Type B pancreatic cell (in vitro differentiated cells): Measurements from ENCODE around the gene ARHGAP6. TPM values are rescaled to one million over a fixed set of nuclear protein-coding genes. Genes with fewer than 3 reads are reported as not detected.
"Not testable (repeated sequence)": the region's sequence is repeated elsewhere in the genome, so short reads cannot be mapped to it uniquely, and the experiment has no call there.

ENCODE experiments used
- DNase-seq: peaks from one replicate; pipeline ENCODE4 v3.0.0; 2021; ENCODE audit warnings: mixed read lengths; ENCODE audit not compliant: unreplicated experiment; ENCODE audit errors: extremely low spot score
- H3K27ac Mint-ChIP-seq: 2 replicates; pipeline ENCODE4 v1.8.0; 2021; ENCODE audit warnings: mild to moderate bottlenecking, mixed read lengths
- H3K27me3 Mint-ChIP-seq: 2 replicates; pipeline ENCODE4 v1.8.0; 2021; ENCODE audit warnings: mixed read lengths
- H3K36me3 Mint-ChIP-seq: 2 replicates; pipeline ENCODE4 v1.8.0; 2021; ENCODE audit warnings: mixed read lengths
- H3K4me1 Mint-ChIP-seq: one replicate; pipeline ENCODE4 v1.8.0; 2021; ENCODE audit warnings: mixed read lengths; ENCODE audit not compliant: unreplicated experiment
- H3K4me3 Mint-ChIP-seq: 2 replicates; pipeline ENCODE4 v1.8.0; 2021; ENCODE audit warnings: mild to moderate bottlenecking, mixed read lengths
- H3K9me3 Mint-ChIP-seq: 2 replicates; pipeline ENCODE4 v1.8.0; 2021; ENCODE audit warnings: mixed read lengths
- CTCF ChIP-seq: fragments of 200-600 bp; sonication (generic); conservative IDR thresholded peaks from 2 replicates; pipeline ENCODE4 v1.5.0; 2021; ENCODE audit warnings: antibody characterized with exemption, mild to moderate bottlenecking
- total RNA-seq: library from RNA; stranded (reverse); gene quantifications from 2 replicates; pipeline ENCODE4 v1.2.1, GENCODE V29; 2021; ENCODE audit warnings: low replicate concordance

ARHGAP6 gene
- total RNA-seq, 1 donor from 2014 or later = 10.1 TPM

DNA sequence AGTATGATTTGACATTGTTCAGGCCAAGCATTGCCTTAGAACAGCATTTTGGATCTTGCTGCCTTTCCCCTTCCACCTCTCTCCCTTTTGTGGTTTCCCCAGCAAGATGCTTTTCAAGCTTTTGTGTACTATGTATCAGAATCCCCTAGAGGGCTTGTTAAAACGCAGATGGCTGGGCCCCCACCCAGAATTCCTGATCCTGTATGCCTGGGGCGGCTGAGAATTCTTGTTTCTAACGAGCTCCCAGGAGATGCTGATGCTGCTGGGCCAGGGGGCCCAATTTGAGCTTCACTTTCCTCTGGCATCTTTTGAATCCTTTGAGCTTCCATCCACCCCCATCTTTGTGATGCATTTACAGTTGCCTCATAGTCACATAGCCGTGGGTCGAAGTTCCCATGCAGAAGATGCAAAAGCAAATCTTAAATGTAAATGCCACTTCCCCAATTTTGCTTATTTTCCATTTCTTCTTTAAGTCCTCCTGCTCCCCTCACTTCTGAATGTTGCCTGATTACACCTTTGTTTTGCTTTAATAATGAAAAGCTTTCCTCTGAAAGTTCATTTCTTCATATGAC is 536.1 kb downstream of the ARHGAP6 start:
- H3K36me3 Mint-ChIP-seq = no peaks in the 10 kb centered on the region
- no peak for TF ChIP-seq CTCF

DNA sequence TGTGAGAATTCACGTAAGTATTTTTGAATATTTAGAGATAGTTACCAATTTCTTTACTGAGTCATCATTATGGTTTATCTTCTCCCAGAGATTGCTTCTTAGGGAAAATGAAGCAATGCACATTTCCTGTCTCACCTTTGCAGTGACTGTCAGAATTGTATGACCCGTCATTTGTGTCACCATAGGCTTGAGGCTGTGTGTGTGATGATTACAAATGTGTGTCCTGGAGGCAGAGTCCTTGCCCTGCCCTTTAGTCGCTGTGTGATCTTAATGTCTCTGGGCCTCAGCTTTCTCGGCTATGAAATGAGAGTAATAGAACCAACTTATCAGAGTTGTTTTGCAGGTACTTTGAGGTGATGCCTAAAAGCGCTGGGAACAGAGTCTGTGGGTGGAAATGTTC is 540.7 kb downstream of the ARHGAP6 start:
- H3K36me3 Mint-ChIP-seq = peaks cover 13% of the 10 kb centered on the region
- peak overlapping the region; percentile 54 for H3K27ac Mint-ChIP-seq
- no peaks in the 10 kb centered on the region for H3K4me1 Mint-ChIP-seq
- no peak for DNase-seq
- H3K27me3 Mint-ChIP-seq = no peaks in the 10 kb centered on the region
- H3K4me3 Mint-ChIP-seq = no peak overlapping the region
- TF ChIP-seq CTCF = no peak
- peaks cover 5% of the 10 kb centered on the region for H3K9me3 Mint-ChIP-seq

More for the DNA sequence above, 536.1 kb downstream of the ARHGAP6 start:
- Mint-ChIP-seq H3K27ac (no peak overlapping the region), H3K9me3 (peaks cover 5% of the 10 kb centered on the region), H3K4me1 (no peaks in the 10 kb centered on the region), H3K27me3 (no peaks in the 10 kb centered on the region), H3K4me3 (no peak overlapping the region)
- DNase-seq = no peak

DNA sequence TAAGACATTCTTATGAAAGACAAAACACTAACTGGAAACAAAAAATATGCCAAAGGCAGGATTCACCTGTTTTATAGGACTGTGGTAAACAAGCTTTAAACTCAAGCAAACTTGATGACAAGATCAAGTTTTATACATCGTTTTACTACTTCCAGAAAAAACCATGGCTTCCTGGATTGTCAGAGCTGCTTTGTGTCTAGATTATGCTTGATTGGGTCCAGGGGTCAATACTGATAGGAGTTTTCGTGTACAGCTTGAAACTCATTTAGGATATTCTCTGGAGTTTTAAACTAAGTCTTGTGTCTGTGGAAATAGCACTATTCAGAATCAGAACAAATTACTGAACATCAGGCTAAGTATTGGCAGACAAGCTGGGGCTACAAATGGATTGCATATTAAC is 541.6 kb downstream of the ARHGAP6 start:
- TF ChIP-seq CTCF = no peak
- Mint-ChIP-seq H3K27ac (no peak overlapping the region), H3K4me3 (no peak overlapping the region), H3K9me3 (peaks cover 5% of the 10 kb centered on the region), H3K27me3 (no peaks in the 10 kb centered on the region), H3K36me3 (peaks cover 13% of the 10 kb centered on the region), H3K4me1 (no peaks in the 10 kb centered on the region)
- no peak for DNase-seq

GRCh38 chrX:11123087-11123486 is 542.6 kb downstream of the ARHGAP6 start:
- H3K4me3 Mint-ChIP-seq, H3K27me3 Mint-ChIP-seq, H3K4me1 Mint-ChIP-seq, DNase-seq, H3K27ac Mint-ChIP-seq, H3K9me3 Mint-ChIP-seq: not testable (repeated sequence)
- H3K36me3 Mint-ChIP-seq = peaks cover 13% of the 10 kb centered on the region

DNA sequence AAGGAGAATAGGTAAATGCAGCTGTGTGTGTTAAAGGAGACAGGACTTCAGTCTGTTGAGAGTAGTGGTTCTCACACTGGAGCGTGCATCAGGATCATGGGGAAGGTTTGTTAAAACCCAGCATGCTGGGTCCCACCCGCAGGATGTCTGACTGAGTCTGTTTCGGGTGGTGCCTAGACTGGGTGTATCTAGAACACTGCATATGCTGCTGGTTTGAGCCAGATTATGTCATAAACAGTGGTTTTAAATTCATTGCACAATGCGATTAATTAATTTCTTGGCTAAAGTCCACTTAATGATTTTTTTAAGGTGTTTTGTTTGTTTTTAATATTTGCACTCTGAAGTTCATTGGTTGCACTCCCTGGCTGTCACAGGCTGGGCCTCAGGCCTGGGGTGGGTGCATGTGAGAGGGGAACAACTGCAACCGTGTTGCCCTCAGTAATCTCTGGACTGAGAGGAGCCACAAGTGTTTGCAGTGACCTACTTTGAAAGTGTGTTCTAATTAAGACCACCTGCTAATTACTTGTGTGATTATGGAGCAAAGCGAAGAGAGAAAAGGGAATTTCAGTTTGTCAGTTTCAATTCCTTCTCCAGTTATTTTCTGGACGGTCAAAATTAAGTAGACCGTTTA is 546.3 kb downstream of the ARHGAP6 start:
- no peak overlapping the region for H3K4me3 Mint-ChIP-seq
- no peaks in the 10 kb centered on the region for H3K4me1 Mint-ChIP-seq
- H3K9me3 Mint-ChIP-seq = no peaks in the 10 kb centered on the region
- no peak for DNase-seq
- no peaks in the 10 kb centered on the region for H3K27me3 Mint-ChIP-seq
- peaks cover 18% of the 10 kb centered on the region for H3K36me3 Mint-ChIP-seq
- TF ChIP-seq CTCF = no peak
- no peak overlapping the region for H3K27ac Mint-ChIP-seq

- Mint-ChIP-seq H3K4me1 (no peaks in the 10 kb centered on the region), H3K4me3 (no peak overlapping the region), H3K9me3 (no peaks in the 10 kb centered on the region), H3K36me3 (peaks cover 15% of the 10 kb centered on the region), H3K27ac (no peak overlapping the region), H3K27me3 (no peaks in the 10 kb centered on the region)
- no peak for TF ChIP-seq CTCF
- no peak for DNase-seq
Observed at GRCh38 chrX:11117745-11118144, 548.0 kb downstream of the ARHGAP6 start.
